ENCODE measurements around the gene RELL1.

DNA sequence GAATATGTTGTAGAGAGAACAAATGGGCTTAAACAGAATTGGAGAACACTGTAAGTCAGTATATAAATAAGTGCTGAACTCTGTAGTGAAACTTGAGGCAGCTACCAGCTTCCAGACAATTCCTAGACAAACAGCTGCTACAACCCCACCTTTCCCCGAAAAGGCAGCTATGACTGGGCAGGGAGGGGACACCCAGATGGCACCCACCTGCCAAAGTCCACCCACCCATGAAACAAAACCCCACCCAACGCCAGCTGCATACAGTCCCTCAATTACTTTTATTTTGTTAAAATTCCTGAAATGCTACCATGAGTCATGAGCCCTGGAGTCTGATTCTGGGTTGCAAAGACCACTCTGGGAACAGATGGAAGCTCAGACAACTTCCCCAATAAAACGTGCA lies 24.4 kb downstream of the RELL1 start:
- TF ChIP-seq, protein P1, sequence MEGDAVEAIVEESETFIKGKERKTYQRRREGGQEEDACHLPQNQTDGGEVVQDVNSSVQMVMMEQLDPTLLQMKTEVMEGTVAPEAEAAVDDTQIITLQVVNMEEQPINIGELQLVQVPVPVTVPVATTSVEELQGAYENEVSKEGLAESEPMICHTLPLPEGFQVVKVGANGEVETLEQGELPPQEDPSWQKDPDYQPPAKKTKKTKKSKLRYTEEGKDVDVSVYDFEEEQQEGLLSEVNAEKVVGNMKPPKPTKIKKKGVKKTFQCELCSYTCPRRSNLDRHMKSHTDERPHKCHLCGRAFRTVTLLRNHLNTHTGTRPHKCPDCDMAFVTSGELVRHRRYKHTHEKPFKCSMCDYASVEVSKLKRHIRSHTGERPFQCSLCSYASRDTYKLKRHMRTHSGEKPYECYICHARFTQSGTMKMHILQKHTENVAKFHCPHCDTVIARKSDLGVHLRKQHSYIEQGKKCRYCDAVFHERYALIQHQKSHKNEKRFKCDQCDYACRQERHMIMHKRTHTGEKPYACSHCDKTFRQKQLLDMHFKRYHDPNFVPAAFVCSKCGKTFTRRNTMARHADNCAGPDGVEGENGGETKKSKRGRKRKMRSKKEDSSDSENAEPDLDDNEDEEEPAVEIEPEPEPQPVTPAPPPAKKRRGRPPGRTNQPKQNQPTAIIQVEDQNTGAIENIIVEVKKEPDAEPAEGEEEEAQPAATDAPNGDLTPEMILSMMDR (IDR thresholded peaks at IDR 0.05; ENCODE audit: poor library complexity, severe bottlenecking), result no peak
- TF ChIP-seq POLR2AphosphoS5 (IDR thresholded peaks at IDR 0.05) (no peak), TAF1 (IDR thresholded peaks at IDR 0.05; ENCODE audit: low read depth) (no peak), EZH2 (IDR thresholded peaks at IDR 0.05; ENCODE audit: borderline replicate concordance, insufficient read depth, low read length, poor library complexity, severe bottlenecking) (no peak), RAD21 (conservative IDR thresholded peaks at IDR 0.05) (no peak), SMC3 (conservative IDR thresholded peaks at IDR 0.05; ENCODE audit: poor library complexity) (no peak), MXI1 (conservative IDR thresholded peaks at IDR 0.05; ENCODE audit: poor library complexity, severe bottlenecking) (no peak), EP300 (conservative IDR thresholded peaks at IDR 0.05; ENCODE audit: poor library complexity, severe bottlenecking) (no peak), REST (IDR thresholded peaks at IDR 0.05; ENCODE audit: borderline replicate concordance) (no peak)

All from neural cell (in vitro differentiated cells).